GM18502 (cell line): Measurements from ENCODE around the gene PPDPF.

Source experiments
- ATAC-seq: cut with Tn5 transposase; IDR thresholded peaks from one replicate; pipeline ENCODE4 v1.9.1; 2021; ENCODE audit warnings: mild to moderate bottlenecking; ENCODE audit not compliant: unreplicated experiment, poor library complexity

The PPDPF gene

DNA sequence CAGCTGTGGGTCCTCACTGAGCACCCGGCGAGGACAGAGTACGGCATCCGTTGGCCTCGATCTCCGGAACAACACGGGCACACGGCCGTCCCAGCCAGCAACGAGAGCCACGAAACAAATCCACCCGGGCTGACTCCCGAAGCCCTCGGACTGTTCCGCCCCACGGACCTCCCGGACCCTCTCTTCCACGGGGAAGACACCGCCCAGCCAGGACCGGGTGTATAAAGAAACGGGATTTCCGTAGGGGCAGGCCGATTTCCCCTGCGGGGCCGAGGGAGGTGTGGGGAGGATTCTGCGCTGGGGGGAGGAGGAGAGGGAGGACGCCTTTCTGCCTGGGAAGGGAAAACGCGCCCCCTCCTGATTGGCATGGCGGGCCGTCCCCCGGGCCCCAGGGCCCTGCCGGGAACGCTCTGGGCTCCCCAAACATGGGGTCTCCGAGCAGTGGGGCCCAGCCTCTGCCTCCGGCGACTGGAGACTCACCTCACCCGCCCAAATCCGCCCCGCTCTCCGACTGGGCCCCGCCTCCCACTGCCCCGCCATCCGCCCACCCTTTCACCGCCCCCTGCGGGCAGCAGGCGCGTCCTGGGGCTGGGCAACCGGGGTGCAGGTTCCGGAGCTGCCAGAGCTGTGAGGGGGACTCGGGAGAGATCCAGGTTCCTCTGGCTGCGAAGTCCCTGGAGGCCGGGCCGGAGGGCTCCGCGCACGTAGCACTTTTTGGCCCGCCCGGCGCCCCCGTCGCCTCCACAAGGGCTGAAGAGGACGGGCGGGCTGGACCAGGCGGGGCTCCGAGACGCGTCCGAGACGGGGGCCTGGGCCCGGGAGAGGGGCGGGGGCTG, 679 bp upstream of the PPDPF start:
- ATAC-seq = peak; percentile 42

DNA sequence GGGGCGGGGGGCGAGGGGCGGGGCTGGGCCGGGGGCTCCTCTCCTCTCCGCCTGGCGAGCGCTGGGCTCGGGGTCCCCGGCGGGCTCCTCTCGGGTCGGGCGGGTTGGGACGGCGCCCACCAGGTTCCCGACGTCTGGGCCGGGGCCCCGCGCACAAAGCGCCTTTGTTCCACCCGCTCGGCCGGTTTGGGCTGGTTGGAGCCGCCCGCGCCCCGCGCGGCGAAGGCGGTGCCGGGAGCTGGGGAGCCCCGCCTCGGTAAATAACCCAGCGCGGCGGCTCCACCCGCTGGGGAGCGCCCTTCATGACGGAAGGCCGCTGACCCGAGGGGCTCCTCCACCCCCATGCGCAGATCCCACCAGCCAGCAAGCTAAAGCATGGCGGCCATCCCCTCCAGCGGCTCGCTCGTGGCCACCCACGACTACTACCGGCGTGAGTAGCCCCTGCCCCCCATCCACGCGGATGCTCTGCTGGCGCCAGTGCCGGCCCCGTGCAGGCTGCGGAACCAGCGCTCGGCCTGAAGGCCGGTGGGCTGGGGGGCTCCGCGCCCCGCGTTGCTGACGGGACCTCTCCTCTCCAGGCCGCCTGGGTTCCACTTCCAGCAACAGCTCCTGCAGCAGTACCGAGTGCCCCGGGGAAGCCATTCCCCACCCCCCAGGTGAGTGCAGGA, 503 bp downstream of the PPDPF start:
- peak; percentile 59 for ATAC-seq

DNA sequence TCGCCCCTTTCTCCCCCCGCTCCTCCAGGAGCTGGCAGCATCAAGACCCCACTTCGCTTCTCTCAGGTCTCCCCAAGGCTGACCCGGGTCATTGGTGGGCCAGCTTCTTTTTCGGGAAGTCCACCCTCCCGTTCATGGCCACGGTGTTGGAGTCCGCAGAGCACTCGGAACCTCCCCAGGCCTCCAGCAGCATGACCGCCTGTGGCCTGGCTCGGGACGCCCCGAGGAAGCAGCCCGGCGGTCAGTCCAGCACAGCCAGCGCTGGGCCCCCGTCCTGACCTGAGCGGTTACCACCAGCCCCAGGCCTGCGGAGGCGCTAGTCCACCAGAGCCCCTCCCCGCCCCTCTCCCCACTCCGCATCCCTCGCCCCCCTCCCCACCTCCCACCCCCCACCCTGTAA, 1.0 kb downstream of the PPDPF start:
- no peak for ATAC-seq

DNA sequence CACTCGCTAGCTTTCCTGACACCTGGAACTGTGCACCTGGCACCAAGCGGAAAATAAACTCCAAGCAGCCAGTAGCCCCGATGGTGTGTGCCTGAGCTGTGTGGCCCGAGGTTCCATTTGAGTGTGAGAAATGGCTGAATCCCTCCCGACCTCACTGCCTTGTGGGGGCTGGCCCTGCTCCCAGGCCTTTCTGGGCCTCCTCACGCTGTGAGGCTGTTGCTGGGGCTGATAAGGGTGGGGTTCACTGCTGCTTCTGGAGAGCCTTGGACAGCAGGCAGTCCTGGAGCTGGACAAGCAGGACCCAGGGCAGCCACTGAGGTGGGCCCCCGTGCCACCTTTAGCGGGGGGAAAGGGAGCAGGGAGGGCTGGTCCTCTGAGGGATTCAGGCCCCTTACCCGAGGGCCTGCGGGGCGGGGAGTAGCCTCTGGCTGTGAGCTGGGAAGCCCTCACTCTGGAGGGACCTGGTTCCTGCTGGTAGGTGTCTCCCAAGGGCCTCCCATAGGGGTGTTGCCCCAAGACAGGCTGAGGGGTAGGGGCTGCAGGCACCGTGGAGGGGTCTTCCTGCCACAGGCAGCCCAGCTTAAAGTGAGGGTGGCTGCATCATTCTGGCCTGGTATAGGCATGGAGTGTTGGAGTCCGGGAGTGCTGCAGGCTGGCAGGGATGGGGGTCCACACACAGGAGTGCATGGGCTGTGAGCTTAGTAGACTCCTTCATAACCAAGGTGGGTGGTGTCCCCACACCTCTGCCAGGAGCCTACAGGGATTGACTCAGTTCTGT, 1.7 kb downstream of the PPDPF start:
- no peak for ATAC-seq

DNA sequence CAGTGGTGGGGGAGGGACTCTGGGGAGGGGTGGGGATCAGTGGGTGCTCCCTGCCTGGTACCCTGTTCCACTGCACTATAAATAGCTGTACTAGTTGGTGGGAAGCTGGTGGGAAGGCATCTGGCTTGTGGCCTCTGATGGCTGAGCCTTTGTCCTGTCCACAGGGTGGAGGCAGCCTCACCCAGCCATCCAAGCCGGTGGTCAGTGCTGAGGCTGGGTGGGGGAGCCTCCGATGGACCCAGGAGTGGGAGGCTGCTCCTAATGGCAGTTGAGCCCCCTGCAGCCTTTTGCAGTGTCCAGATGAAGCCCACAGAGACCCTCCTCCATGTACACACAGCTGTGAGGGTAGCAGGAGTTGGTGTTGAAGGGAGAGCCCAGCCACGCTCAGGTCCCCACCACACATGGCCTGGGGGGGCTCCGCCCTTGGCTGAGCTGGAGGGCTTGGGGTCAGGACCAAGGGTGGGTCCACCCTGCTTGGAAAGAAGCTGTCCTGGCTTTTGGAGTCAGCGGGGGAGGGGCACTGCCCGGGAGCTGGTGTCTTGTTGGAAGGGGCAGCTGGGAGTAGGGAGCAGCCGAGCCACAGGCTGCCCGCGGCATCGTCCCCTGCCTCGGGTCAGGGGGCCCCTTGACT, 2.5 kb downstream of the PPDPF start:
- no peak for ATAC-seq

DNA sequence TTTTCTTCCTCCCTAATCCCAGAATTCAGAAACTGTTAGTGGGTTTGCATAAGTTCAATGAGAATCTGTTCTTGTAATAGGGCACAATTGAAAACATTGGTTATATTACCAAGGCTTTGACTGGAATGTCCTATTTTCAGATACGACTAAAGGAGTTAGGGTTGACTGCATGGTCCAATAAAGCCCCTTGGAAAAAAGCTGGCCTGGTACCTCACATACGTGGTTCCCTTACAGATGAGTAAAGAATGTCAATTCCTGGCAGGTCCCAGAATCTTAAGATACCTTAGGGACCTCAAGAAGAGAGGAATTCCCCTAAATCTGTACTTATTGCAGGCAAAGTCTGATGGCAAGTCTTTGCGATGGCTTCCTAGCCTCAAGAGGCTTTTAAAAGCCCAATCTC, 4.6 kb downstream of the PPDPF start:
- no peak for ATAC-seq

DNA sequence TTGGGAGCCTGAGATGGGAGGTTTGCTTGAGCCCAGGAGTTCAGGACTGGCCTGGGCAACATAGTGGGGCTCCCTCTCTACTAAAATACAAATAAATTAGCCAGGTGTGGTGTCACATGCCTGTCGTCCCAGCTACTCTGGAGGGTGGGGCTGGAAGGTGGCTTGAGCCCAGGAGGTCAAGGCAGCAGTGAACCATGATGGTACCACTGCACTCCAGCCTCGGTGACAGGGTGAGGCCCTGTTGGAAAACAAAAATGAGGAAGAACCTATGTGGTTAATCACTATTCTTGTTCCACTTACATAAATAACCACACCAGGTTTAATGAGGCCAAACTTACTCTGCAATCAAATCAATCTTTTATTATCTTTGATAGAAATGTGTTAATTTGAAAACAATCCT, 5.4 kb downstream of the PPDPF start:
- no peak for ATAC-seq

DNA sequence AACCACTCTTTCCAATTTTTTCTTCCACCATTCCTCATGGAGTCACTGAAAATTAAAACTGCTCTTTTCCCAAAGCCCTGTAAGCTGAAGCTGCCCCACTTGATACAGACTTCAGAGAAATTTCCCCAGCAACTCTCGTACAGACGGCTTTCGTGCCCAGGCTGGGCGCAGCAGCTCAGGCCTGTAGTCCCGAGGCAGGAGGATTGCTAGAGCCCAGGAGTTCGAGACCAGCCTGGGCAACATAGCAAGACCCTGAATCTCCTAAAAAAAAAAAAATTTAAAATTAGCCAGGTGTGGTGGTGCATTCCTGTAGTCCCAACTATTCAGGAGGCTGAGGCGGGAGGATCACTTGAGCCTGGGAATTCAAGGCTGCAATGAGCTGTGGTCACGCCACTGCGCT, 6.6 kb downstream of the PPDPF start:
- no peak for ATAC-seq

DNA sequence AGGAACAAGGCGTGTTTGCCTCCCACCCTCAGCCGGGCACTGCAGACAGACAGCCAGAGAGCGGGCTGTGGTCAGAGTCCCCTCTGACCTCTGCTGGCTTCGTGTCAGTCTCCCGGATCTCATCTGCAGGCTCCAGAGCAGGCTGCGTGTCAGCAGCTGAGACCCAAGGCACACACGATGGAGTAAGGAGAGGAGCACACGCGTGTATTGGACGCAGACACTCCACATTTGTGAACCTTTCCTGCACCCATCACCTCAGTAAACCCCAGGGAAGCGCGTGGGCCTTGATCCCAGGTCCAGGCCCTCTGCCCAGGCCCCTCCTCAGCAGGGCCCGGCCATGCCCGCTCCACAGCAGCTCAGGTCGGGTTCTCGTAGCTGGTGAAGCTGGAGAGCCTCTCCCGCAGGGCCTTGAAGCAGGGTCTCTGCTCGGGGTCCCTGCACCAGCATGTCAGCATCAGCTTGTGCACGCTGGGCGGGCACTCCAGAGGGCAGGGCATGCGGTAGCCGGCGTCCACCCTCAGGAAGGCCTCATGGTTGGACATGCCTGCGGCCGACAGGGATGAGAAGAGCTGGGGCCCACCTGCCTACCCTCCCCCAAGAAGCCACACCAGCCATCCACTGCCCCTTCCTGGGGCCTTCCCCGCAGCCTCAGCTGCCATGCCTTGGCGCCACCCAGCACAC, 8.8 kb downstream of the PPDPF start:
- ATAC-seq = no peak

DNA sequence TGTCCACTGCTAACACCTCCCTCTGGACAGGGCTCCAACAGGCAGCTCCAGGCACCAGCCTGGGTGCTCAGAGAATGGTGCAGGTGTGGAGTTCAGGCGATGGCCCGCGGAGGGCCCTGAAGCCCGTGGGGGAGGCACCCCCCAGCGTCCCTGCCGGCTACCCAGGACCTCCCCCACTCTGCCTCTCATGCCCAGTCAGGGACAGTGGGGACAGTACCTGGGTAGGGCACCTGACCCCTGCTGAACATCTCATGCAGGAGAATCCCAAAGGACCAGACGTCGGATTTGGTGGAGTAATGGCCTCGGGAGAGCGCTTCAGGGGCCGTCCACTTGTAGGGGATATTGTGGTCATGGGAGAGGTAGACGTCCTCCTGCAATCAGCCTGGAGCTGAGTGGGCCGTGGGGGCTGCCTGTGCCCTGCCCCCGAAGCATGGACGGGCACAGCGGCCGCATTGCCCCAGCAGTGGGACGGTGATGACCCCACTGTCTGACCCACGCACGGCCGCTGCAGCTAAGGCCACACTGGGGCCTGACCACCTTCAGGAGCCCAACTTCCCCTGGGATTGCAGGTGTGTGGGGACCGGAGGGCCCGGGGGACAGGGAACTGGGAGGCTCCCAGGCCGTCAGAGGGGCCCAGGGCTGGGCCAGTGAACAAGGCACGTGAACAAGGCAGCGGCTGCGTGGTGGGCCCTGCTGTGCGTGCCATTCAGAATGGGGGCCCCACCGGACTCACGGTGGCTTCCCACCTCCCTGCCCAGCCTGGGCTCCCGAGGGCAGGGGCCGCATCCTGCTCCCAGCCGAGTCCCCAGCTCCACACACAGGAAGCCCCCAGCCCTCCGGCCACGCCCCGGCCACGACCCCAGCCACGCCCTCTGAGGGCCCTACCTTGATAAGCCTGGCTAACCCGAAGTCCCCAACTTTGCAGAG, 9.6 kb downstream of the PPDPF start:
- no peak for ATAC-seq

DNA sequence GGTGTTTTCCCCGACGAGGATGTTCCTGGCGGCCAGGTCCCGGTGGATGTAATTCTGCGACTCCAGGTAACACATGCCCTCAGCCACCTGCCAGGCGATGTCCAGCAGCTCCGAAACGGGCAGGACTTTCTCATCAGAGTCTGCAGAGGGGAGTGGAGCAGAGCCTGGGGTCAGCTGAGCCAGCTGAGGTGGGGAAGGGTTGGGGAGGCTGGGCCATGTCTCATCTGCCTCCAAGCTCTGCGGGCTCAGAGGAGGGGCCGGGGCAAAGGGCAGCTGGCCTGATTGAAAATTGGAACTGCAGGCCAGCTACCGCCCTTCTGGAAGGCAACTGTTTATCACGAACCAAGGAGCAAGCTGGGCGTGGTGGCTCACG, 10.2 kb downstream of the PPDPF start:
- ATAC-seq = no peak

DNA sequence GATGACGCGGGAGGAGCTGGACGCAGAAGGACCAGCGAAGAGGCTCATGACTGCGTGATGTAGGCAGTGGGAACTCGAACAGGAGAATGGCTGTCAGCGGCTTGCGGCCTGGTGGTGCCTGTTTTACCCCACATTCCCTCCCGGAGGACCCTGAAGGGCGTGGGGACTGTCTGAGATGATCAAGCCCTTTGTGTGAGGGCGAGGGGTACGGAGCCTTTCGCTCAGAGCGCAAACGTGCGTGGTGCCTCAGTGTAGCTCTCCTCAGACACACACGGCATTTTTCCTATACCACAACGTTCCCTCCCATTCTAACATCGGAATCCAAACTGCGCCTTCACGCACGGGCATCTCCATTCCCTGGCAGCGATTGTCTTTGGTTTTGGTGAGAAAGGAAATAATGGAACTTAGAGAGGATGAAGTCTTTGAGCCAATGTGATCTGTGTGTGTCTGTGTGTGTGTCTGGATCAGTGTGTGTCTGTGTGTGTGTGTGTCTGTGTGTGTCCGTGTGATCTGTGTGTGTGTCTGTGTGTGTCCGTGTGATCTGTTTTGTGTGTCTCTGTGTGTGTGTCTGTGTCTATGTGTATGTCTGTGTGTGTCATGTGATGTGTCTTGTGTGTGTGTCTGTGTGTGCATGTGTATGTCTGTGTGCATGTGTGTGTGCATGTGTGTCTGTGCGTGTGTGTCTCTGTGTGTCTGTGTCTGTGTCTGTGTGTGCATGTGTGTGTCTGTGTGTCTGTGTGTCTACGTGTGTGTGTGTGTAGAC, 11.3 kb downstream of the PPDPF start:
- no peak for ATAC-seq

DNA sequence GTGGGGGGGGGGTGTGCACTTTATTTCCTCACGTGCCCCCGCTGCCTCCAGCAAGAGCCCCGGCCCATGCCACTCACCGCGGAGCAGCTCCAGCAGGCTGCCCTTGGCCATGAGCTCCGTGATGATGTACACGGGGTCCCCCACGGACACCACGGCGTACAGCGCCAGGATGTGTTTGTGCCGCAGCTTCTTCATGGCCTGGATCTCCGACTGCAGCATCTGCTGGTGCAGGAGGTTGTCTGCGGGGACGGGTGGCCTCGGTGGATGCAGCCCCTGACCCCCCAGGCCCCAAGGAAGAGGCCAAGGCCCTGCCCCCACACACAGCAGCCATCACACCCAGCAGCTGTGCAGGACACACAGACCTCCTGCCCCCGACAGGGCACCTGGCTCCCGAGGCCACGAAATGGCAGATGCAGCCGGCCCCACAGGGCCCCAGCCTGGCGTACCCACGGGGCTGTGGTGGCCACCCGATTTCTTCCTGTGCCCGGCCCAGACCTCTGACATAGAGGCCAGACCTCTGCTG, 11.9 kb downstream of the PPDPF start:
- ATAC-seq = no peak

DNA sequence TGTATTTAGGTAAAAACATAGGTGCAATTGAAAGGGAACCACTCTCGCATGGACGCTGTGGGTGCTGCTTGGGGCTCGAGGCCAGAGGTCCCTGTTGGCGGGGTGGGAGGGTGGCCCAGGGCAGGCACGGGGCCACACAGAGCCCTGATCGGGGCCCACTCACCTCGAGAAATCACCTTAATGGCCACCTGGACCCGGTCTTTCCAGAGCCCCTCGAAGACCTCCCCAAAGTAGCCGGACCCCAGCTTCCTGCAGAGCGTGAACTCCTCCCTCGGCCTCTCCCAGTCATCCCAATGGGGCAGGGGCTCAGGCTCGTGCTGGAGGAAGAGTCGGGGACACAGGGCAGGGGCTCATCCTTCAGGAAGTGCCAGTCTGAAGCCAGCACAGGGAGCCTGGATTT, 12.8 kb downstream of the PPDPF start:
- no peak for ATAC-seq

DNA sequence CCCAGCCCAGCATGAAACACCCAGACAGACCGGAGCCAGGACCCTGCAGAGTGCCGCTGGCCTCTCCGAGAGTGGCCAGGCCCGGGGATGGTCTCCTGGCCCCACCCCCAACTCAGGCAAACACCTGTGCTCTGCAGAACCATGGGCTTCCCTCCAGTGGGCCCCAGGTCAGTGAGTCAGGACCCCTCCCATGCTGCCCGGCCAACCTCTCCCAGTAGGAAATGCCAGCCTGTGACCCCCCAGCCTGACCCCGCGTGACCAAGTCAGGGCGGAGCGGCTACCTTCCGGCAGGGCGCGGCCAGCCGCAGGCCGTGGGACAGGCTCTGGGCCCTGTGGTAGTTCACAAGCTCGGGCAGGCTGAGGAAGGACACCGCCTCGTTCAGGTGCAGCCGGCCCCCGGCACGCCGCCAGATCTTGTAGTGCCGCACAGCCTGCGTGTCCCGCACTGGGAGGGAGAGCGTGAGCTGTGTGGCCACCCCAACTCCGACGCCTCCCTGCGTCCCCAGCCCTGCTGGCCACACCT, 13.4 kb downstream of the PPDPF start:
- ATAC-seq = no peak

DNA sequence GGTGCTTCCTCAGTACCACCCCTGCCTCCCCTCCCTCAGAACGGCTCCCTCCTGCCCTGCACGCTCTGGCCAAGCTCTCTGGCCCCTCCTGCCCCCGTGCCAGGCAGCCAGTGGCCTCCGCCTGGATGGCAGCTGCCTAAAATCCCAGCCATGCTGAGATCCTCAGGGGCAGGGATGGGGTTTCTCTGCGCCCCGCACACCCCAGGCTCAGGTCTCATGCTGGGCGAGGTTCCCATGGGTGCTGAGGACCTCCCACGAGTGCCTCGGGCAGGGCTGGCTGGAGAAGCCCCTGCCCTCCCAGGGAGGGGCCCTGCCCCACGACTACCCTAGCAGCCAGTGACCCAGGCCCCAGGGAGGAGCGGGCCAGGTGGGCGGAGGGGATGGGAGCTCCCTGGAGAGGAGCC, 13.9 kb downstream of the PPDPF start:
- ATAC-seq = no peak

DNA sequence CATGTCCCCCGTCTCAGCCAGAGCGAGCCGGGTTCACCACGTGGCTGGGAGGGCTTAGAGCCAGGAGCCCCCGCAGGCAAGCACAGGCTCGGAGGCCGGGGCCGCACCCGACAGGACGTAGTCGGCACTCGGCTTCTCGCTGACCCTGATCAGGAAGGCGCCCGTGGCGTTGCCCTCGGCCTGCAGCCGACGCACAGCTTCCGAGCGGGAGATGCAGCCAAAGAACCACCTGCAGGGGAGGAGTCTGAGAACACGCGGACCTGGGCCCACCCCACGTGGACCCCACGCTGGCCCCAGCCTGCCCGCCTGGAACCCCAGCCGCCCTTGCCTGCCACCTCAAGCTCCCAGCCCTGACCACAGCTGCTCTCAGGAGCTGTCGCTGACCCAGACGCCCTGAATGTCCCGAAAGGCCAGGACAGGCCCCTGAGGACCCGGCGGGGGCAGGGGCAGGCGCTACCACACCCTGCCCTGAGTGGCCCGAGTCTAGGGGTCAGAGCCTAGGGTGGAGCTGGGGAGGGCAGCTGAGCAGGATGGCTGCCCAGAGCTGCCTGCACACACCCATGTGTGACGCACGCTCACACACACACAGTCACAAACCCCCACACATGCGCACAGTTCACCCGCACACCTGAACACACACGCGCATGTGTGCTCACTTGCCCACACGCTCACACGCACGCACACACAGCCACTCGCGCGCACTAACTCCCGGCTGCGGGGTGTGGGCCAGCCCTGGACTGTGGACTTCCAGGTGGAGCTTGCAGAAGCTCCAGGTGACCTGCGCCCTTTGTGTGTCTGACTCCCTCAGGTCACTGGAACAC, 14.5 kb downstream of the PPDPF start:
- ATAC-seq = no peak
